Activated CD8-positive, alpha-beta T cell treated with anti-CD3 and anti-CD28 coated beads for 36 hours (primary cell): ENCODE results near the gene CA10. TPM values are rescaled to one million over a fixed set of nuclear protein-coding genes. Genes with fewer than 3 reads are reported as not detected.

ENCODE experiments used
- ATAC-seq: fragments of 200-7000 bp; cut with Tn5 transposase; one replicate; pipeline ENCODE4 v1.10.0; 2021; ENCODE audit warnings: mild to moderate bottlenecking, moderate library complexity
- CTCF ChIA-PET: fragments of 350-600 bp; sonication (Branson Sonifier 250); formaldehyde crosslinking; loops from one replicate; lab custom pipeline; 2021; ENCODE audit warnings: antibody characterized with exemption; lab: Charles Lee
- POLR2A ChIA-PET: fragments of 350-600 bp; sonication (Branson Sonifier 250); formaldehyde crosslinking; loops from one replicate; lab custom pipeline; 2021; ENCODE audit warnings: antibody characterized with exemption; lab: Charles Lee
- DNase-seq: peaks from one replicate; pipeline ENCODE4 v3.0.0-alpha.2; 2020
- H3K27ac Mint-ChIP-seq: one replicate; pipeline ENCODE4 v1.8.0; 2021; ENCODE audit warnings: mild to moderate bottlenecking, mixed read lengths
- H3K27me3 Mint-ChIP-seq: one replicate; pipeline ENCODE4 v1.8.0; 2021; ENCODE audit warnings: mixed read lengths
- H3K36me3 Mint-ChIP-seq: one replicate; pipeline ENCODE4 v1.8.0; 2021; ENCODE audit warnings: low read depth, mixed read lengths
- H3K4me1 Mint-ChIP-seq: one replicate; pipeline ENCODE4 v1.8.0; 2021; ENCODE audit warnings: low read depth, mixed read lengths
- H3K4me3 Mint-ChIP-seq: one replicate; pipeline ENCODE4 v1.8.0; 2021; ENCODE audit warnings: mild to moderate bottlenecking, moderate library complexity, mixed read lengths
- H3K9me3 Mint-ChIP-seq: one replicate; pipeline ENCODE4 v1.8.0; 2021; ENCODE audit warnings: mixed read lengths
- intact Hi-C: fragments of 100-400 bp; cut with micrococcal nuclease; formaldehyde crosslinking; loops from one replicate; pipeline ENCODE4 v1.10.0; 2022
- total RNA-seq, 2 experiments: library from RNA; stranded (reverse); gene quantifications; one replicate each; pipeline ENCODE4 v1.2.3, GENCODE V29; 2021
- TF ChIP-seq, protein P1 (sequence below): fragments of 200-600 bp; IDR thresholded peaks from one replicate; pipeline ENCODE4 v1.8.0; 2022; ENCODE audit warnings: antibody characterized with exemption, mild to moderate bottlenecking

The CA10 gene
- total RNA-seq, 2 experiments from 2014 or later, result not detected

DNA sequence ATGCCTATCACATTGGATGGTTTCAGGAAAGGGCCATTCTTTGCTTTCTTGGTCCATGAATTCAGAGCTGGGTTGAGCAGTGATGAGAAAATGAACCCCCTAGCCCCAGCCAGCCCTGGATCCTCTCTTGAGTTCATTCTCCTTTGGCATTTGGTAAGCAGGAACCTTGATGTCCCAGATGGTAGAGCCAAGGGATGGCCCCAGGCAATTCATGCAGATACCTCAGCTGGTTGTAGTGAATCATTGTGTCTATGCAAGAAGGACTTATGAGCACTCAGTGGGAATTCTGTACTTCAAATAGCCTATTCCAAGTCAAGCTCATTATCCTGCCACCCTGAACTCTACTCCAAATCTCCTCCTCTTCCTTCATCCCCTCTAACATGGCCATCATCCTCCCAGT, 485.4 kb downstream of the CA10 start:
- no peaks in the 10 kb centered on the region for H3K4me1 Mint-ChIP-seq
- CTCF ChIA-PET, result no interaction called here
- no peaks in the 10 kb centered on the region for H3K36me3 Mint-ChIP-seq
- H3K27ac Mint-ChIP-seq, result no peak overlapping the region
- POLR2A ChIA-PET, result no interaction called here
- intact Hi-C loops, result no loop called here
- peaks cover 4% of the 10 kb centered on the region for H3K27me3 Mint-ChIP-seq
- TF ChIP-seq, protein P1, sequence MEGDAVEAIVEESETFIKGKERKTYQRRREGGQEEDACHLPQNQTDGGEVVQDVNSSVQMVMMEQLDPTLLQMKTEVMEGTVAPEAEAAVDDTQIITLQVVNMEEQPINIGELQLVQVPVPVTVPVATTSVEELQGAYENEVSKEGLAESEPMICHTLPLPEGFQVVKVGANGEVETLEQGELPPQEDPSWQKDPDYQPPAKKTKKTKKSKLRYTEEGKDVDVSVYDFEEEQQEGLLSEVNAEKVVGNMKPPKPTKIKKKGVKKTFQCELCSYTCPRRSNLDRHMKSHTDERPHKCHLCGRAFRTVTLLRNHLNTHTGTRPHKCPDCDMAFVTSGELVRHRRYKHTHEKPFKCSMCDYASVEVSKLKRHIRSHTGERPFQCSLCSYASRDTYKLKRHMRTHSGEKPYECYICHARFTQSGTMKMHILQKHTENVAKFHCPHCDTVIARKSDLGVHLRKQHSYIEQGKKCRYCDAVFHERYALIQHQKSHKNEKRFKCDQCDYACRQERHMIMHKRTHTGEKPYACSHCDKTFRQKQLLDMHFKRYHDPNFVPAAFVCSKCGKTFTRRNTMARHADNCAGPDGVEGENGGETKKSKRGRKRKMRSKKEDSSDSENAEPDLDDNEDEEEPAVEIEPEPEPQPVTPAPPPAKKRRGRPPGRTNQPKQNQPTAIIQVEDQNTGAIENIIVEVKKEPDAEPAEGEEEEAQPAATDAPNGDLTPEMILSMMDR, result no peak
- H3K4me3 Mint-ChIP-seq, result no peak overlapping the region
- H3K9me3 Mint-ChIP-seq, result no peaks in the 10 kb centered on the region
- DNase-seq (no peak), ATAC-seq (no peak)

DNA sequence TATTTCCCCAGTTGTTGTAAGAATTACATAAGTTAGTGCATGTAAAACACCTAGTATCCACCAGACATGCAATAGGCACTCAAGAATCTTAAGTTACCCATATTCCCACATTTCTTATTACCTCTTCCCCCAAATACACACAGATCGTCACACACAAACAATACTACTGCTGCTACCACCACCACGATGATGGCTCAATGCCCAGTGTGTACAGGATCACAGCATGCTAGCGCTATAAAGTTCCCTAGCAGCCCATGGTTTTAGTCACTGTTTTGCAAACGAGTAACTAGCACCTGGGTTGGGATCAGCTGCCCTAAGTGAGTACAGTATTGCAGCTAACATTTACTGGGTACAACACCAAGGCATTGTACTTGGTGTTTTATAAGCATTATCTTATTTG, 486.4 kb downstream of the CA10 start:
- ChIA-PET CTCF (no interaction called here), POLR2A (no interaction called here)
- intact Hi-C loops, result no loop called here
- Mint-ChIP-seq H3K27me3 (peaks cover 4% of the 10 kb centered on the region), H3K27ac (no peak overlapping the region), H3K36me3 (no peaks in the 10 kb centered on the region), H3K4me3 (no peak overlapping the region), H3K4me1 (no peaks in the 10 kb centered on the region), H3K9me3 (no peaks in the 10 kb centered on the region)
- DNase-seq, result no peak
- TF ChIP-seq, protein P1, result no peak
- ATAC-seq, result no peak

DNA sequence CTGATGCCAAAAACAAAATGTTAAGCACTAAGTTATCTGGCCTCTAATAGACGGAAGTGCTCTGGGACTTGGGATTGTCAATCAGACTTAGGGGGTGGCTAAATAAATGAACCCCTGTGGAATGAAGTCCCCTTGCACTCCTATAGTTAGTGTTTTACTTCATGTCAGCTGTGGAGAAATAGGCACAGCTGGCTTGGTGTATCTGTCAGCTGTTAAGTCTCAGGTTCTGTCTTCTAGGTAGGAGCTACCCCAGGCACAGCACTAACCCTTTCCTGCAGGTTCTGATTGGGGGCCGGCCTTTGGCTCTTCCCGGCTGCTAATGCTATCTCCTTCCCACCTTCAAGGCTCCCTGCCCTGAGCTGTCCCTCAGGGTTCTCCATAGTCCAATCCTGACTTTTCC, 487.6 kb downstream of the CA10 start:
- intact Hi-C loops, result no loop called here
- Mint-ChIP-seq H3K27me3 (peaks cover 6% of the 10 kb centered on the region), H3K27ac (no peak overlapping the region), H3K9me3 (no peaks in the 10 kb centered on the region), H3K4me1 (no peaks in the 10 kb centered on the region), H3K36me3 (no peaks in the 10 kb centered on the region), H3K4me3 (no peak overlapping the region)
- POLR2A ChIA-PET, result no interaction called here
- no peak for DNase-seq
- CTCF ChIA-PET, result no interaction called here
- TF ChIP-seq, protein P1, result no peak
- no peak for ATAC-seq

DNA sequence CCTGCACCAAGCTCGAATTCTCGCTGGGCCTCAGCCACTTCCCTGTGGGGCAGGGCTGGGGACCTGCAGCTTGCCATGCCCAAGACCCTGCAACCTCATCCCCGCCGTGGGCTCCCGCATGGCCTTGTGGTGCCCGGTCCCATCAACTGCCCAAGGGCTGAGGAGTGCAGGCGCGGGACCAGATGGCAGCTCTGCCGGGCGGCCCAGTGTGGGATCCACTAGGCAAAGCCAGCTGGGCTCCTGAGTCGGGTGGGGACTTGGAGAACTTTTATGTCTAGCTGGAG, 489.6 kb downstream of the CA10 start:
- intact Hi-C loops, result no loop called here
- no peaks in the 10 kb centered on the region for H3K36me3 Mint-ChIP-seq
- H3K27me3 Mint-ChIP-seq, result peaks cover 8% of the 10 kb centered on the region
- ATAC-seq (no peak), DNase-seq (no peak)
- H3K4me1 Mint-ChIP-seq, result no peaks in the 10 kb centered on the region
- H3K27ac Mint-ChIP-seq, result no peak overlapping the region
- H3K4me3 Mint-ChIP-seq, result no peak overlapping the region
- CTCF ChIA-PET, result no interaction called here
- TF ChIP-seq, protein P1, result no peak
- POLR2A ChIA-PET, result no interaction called here
- no peaks in the 10 kb centered on the region for H3K9me3 Mint-ChIP-seq

DNA sequence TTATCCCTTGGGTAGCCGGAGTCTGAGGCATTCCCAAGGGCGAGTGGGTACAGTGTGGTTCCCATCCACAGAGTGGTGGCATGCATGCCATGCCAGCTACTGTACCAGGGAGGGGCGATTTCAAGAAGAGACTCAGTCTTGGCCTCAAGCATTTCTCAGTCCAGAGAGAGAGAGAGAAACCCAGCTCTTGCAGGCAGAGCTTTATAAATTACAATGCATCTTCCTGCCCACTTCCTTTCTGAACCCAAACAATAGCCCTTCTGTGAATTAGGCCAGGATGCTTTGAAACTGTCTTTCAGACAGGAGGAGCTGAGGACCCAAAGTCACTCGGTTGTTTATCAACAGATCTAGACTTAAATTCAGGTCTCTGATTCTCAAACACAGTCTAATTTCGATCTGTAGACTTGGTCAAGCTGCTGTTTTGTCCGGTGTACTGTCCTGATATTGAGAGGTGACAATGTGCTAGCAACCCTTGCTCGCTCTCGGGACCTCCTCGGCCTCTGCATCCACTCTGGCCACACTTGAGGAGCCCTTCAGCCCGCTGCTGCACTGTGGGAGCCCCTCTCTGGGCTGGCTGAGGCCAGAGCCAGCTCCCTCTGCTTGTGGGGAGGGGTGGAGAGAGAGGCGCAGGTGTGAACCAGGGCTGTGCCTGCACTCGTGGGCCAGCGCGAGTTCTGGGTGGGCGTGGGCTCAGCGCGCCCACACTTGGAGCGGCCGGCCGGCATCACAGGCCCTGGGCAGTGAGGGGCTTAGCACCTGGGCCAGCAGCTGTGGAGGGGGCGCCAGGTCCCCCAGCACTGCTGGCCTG, 490.2 kb downstream of the CA10 start:
- DNase-seq (no peak), ATAC-seq (no peak)
- no peaks in the 10 kb centered on the region for H3K4me1 Mint-ChIP-seq
- peaks cover 8% of the 10 kb centered on the region for H3K27me3 Mint-ChIP-seq
- TF ChIP-seq, protein P1, result no peak
- POLR2A ChIA-PET, result interaction anchor here (1.2 kb wide), 1 partner anchor 10 kb away, joined by 3 read pairs; no protein-coding TSS in a partner anchor
- H3K9me3 Mint-ChIP-seq, result no peaks in the 10 kb centered on the region
- intact Hi-C loops, result no loop called here
- no peak overlapping the region for H3K27ac Mint-ChIP-seq
- no peak overlapping the region for H3K4me3 Mint-ChIP-seq
- H3K36me3 Mint-ChIP-seq, result no peaks in the 10 kb centered on the region
- CTCF ChIA-PET, result no interaction called here
